ENCODE measurements around the gene TRIM44.

DNA sequence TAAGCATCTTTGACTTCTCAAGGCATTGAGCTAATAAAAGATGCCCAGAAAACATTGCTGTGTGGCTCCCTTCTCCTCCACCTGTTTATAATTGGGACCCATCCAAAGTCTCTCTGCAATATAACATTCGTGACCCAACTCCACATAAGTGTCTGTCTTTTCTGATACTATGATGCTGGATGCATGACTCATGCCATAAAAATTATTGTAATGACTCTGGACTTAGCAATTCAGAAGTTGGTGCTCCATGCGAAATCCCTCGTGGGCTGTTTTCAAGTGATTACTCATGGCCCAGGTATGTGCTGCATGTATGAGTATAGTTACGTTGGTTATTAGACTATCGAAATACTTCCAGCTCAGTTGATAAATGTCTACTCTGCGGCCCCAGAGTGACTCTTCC lies 32.7 kb upstream of the TRIM44 start:
- TF ChIP-seq, protein P1, sequence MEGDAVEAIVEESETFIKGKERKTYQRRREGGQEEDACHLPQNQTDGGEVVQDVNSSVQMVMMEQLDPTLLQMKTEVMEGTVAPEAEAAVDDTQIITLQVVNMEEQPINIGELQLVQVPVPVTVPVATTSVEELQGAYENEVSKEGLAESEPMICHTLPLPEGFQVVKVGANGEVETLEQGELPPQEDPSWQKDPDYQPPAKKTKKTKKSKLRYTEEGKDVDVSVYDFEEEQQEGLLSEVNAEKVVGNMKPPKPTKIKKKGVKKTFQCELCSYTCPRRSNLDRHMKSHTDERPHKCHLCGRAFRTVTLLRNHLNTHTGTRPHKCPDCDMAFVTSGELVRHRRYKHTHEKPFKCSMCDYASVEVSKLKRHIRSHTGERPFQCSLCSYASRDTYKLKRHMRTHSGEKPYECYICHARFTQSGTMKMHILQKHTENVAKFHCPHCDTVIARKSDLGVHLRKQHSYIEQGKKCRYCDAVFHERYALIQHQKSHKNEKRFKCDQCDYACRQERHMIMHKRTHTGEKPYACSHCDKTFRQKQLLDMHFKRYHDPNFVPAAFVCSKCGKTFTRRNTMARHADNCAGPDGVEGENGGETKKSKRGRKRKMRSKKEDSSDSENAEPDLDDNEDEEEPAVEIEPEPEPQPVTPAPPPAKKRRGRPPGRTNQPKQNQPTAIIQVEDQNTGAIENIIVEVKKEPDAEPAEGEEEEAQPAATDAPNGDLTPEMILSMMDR (IDR thresholded peaks at IDR 0.05 in 2 of 3, conservative IDR thresholded peaks at IDR 0.05 in 1 of 3; ENCODE audit: borderline replicate concordance in 1 of 3, insufficient read depth in 1 of 3, low read depth in 2 of 3, low read length in 2 of 3): no peak
- TF ChIP-seq, protein P2, sequence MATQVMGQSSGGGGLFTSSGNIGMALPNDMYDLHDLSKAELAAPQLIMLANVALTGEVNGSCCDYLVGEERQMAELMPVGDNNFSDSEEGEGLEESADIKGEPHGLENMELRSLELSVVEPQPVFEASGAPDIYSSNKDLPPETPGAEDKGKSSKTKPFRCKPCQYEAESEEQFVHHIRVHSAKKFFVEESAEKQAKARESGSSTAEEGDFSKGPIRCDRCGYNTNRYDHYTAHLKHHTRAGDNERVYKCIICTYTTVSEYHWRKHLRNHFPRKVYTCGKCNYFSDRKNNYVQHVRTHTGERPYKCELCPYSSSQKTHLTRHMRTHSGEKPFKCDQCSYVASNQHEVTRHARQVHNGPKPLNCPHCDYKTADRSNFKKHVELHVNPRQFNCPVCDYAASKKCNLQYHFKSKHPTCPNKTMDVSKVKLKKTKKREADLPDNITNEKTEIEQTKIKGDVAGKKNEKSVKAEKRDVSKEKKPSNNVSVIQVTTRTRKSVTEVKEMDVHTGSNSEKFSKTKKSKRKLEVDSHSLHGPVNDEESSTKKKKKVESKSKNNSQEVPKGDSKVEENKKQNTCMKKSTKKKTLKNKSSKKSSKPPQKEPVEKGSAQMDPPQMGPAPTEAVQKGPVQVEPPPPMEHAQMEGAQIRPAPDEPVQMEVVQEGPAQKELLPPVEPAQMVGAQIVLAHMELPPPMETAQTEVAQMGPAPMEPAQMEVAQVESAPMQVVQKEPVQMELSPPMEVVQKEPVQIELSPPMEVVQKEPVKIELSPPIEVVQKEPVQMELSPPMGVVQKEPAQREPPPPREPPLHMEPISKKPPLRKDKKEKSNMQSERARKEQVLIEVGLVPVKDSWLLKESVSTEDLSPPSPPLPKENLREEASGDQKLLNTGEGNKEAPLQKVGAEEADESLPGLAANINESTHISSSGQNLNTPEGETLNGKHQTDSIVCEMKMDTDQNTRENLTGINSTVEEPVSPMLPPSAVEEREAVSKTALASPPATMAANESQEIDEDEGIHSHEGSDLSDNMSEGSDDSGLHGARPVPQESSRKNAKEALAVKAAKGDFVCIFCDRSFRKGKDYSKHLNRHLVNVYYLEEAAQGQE (IDR thresholded peaks at IDR 0.05; ENCODE audit: low read depth): no peak
- TF ChIP-seq ZFX (IDR thresholded peaks at IDR 0.05) (no peak), CEBPB (IDR thresholded peaks at IDR 0.05; ENCODE audit: low read depth) (peak; percentile 63; the same call in 1 of the 2 replicates), POLR2AphosphoS5 (IDR thresholded peaks at IDR 0.05; ENCODE audit: low read depth, low read length) (0 out of 2 replicates have a peak, but pooled peaks have one; percentile 25), POLR2A (IDR thresholded peaks at IDR 0.05; ENCODE audit: borderline replicate concordance, extremely low read depth, insufficient read depth, insufficient read length) (no peak), YY1 (IDR thresholded peaks at IDR 0.05; ENCODE audit: extremely low read depth, insufficient replicate concordance, low read depth, low read length) (no peak), EGR1 (IDR thresholded peaks at IDR 0.05; ENCODE audit: low read depth) (no peak; the same call in 1 of the 2 replicates), EZH2phosphoT487 (IDR thresholded peaks at IDR 0.05; ENCODE audit: borderline replicate concordance) (no peak), SP1 (IDR thresholded peaks at IDR 0.05; ENCODE audit: low read depth) (peak; percentile 57), ATF3 (IDR thresholded peaks at IDR 0.05) (peak; percentile 40)
- TF ChIP-seq, protein P3, sequence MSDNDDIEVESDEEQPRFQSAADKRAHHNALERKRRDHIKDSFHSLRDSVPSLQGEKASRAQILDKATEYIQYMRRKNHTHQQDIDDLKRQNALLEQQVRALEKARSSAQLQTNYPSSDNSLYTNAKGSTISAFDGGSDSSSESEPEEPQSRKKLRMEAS (IDR thresholded peaks at IDR 0.05): peak; percentile 49

All from HCT116 (cell line).